GM12878 (cell line): Measurements from ENCODE around the gene SNAPC4. TPM values are rescaled to one million over a fixed set of nuclear protein-coding genes. Genes with fewer than 3 reads are reported as not detected.
A peak's percentile ranks its signal among the peaks of the same experiment; 100 is the strongest.

ENCODE experiments used
- ATF7 ChIP-seq: fragments of 450-650 bp; IDR thresholded peaks from 2 replicates; pipeline ENCODE4 v1.6.1; 2016; ENCODE audit warnings: low read depth, mild to moderate bottlenecking
- BMI1 ChIP-seq: fragments of 450-650 bp; IDR thresholded peaks from 2 replicates; pipeline ENCODE4 v1.6.1; 2016; ENCODE audit warnings: mild to moderate bottlenecking, moderate library complexity, borderline replicate concordance
- CHD4 ChIP-seq: fragments of 200-600 bp; sonication (generic); IDR thresholded peaks from 2 replicates; pipeline ENCODE4 v1.6.1; 2016; ENCODE audit warnings: mild to moderate bottlenecking
- HCFC1 ChIP-seq: fragments of 150-350 bp; IDR thresholded peaks from 2 replicates; pipeline ENCODE4 v1.6.1; 2014; ENCODE audit warnings: low read length
- NBN ChIP-seq: fragments of 450-650 bp; IDR thresholded peaks from 2 replicates; pipeline ENCODE4 v1.6.1; 2016
- NFXL1 ChIP-seq: fragments of 450-650 bp; IDR thresholded peaks from 2 replicates; pipeline ENCODE4 v1.6.1; 2017; ENCODE audit warnings: antibody characterized with exemption, mild to moderate bottlenecking, borderline replicate concordance
- PML ChIP-seq: IDR thresholded peaks from 2 replicates; pipeline ENCODE4 v1.6.1; 2012; ENCODE audit warnings: low read length, inconsistent platforms
- RBBP5 ChIP-seq: fragments of 200-600 bp; sonication (generic); conservative IDR thresholded peaks from 2 replicates; pipeline ENCODE4 v1.6.1; 2016
- RUNX3 ChIP-seq: IDR thresholded peaks from 2 replicates; pipeline ENCODE4 v1.6.1; 2012; ENCODE audit warnings: low read length, inconsistent platforms
- SP1 ChIP-seq: IDR thresholded peaks from one replicate; pipeline ENCODE4 v1.6.1; 2011; ENCODE audit warnings: low read depth, low read length
- SRF ChIP-seq, 2 experiments: IDR thresholded peaks; 2 replicates each; pipeline ENCODE4 v1.6.1; 2011; ENCODE audit warnings: low read depth in 2 of 2, low read length in 2 of 2, mild to moderate bottlenecking in 1 of 2, moderate library complexity in 1 of 2
- polyA plus RNA-seq, 11 experiments: library from polyadenylated mRNA; depleted of rRNA in 4 of 11; unstranded in 6 of 11; stranded (reverse) in 5 of 11; fragments of >200 nt; fragmentation: Nextera tagmentation in 4 of 11; fragmentation: Illumina TruSeq in 1 of 11; extraction: Ambion mirVana in 4 of 11; extraction: Trizol in 1 of 11; gene quantifications; 1 replicate in 1 of 11; 2 replicates in 10 of 11; pipeline versions ENCODE4 v1.2.1 to v1.2.3, GENCODE V29; 2011 to 2016; ENCODE audit warnings: inconsistent platforms in 2 of 11, missing spikeins in 2 of 11, low read depth in 1 of 11
- total RNA-seq, 4 experiments: library from RNA; depleted of rRNA in 3 of 4; stranded (reverse); fragments of >200 nt in 3 of 4; fragmentation: Illumina TruSeq in 1 of 4; extraction: Trizol in 1 of 4; gene quantifications; 2 replicates each; pipeline versions ENCODE4 v1.2.1 to v1.2.3, GENCODE V29; 2013 to 2021
- TF ChIP-seq, protein P1 (sequence below): fragments of 450-650 bp; IDR thresholded peaks from 2 replicates; pipeline ENCODE4 v1.6.1; 2017; ENCODE audit warnings: mild to moderate bottlenecking, moderate library complexity
- TF ChIP-seq, protein P2 (sequence below): IDR thresholded peaks from 2 replicates; pipeline ENCODE4 v1.6.1; 2011; ENCODE audit warnings: low read depth, low read length, improper control_type of control experiment, borderline replicate concordance
- TF ChIP-seq, protein P3 (sequence below): fragments of 450-650 bp; IDR thresholded peaks from 2 replicates; pipeline ENCODE4 v1.6.1; 2017; ENCODE audit warnings: antibody characterized with exemption, mild to moderate bottlenecking, moderate library complexity
- TF ChIP-seq, protein P4 (sequence below): IDR thresholded peaks from 2 replicates; pipeline ENCODE4 v1.6.1; 2012; ENCODE audit warnings: mild to moderate bottlenecking, low read depth, low read length

Gene SNAPC4
- total and polyA plus RNA-seq, 10 of the 15 experiments (the other 5 are each of a cell fraction or from before 2014, with no cell fraction given): 0.42 to 19.8 (median 7.0) TPM

DNA sequence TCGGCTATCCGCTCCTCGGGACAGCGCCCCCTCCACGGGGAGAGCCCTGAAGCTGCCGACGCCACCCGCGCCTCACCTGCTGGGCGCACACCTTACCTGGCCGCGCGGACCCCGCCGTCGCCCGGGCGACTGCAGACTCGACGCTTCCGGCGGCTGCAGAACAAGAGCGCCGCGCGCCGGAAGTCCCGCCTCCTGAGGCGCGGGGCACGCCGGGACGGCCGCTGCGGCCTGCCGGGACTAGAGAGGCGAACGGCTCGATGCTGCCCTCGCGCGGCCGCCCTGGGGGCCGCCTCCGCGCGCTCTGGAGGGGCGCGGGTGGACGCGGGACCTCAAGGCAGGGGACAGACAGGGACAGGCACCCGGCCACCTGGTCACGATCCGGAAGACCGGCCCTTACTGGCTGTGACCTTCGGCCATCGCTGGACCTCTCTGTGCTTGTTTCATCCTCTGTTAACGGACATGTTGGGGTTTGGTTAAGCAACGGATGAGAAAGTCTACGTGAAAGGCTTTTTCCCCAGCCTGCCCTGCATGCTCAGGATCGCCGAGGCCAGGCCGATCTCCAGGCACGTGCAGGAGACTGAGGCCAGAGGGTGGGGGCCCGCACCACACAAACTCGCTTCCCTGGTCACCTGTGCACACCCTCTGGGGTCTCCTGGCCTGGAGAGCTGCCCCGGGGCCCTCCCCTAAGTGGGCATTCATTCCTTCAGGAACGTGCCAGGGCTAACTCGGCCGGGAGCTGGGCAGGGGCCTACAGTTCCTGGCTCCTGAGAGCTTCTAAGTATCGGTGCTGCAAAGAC is at the start of gene SNAPC4 (continued):
- TF ChIP-seq, protein P1, sequence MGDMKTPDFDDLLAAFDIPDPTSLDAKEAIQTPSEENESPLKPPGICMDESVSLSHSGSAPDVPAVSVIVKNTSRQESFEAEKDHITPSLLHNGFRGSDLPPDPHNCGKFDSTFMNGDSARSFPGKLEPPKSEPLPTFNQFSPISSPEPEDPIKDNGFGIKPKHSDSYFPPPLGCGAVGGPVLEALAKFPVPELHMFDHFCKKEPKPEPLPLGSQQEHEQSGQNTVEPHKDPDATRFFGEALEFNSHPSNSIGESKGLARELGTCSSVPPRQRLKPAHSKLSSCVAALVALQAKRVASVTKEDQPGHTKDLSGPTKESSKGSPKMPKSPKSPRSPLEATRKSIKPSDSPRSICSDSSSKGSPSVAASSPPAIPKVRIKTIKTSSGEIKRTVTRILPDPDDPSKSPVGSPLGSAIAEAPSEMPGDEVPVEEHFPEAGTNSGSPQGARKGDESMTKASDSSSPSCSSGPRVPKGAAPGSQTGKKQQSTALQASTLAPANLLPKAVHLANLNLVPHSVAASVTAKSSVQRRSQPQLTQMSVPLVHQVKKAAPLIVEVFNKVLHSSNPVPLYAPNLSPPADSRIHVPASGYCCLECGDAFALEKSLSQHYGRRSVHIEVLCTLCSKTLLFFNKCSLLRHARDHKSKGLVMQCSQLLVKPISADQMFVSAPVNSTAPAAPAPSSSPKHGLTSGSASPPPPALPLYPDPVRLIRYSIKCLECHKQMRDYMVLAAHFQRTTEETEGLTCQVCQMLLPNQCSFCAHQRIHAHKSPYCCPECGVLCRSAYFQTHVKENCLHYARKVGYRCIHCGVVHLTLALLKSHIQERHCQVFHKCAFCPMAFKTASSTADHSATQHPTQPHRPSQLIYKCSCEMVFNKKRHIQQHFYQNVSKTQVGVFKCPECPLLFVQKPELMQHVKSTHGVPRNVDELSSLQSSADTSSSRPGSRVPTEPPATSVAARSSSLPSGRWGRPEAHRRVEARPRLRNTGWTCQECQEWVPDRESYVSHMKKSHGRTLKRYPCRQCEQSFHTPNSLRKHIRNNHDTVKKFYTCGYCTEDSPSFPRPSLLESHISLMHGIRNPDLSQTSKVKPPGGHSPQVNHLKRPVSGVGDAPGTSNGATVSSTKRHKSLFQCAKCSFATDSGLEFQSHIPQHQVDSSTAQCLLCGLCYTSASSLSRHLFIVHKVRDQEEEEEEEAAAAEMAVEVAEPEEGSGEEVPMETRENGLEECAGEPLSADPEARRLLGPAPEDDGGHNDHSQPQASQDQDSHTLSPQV: peak; percentile 87
- peak; percentile 72 for TF ChIP-seq HCFC1
- TF ChIP-seq PML: no peak
- TF ChIP-seq NFXL1: 0 out of 2 replicates have a peak, but pooled peaks have one; percentile 16
- TF ChIP-seq, protein P2, sequence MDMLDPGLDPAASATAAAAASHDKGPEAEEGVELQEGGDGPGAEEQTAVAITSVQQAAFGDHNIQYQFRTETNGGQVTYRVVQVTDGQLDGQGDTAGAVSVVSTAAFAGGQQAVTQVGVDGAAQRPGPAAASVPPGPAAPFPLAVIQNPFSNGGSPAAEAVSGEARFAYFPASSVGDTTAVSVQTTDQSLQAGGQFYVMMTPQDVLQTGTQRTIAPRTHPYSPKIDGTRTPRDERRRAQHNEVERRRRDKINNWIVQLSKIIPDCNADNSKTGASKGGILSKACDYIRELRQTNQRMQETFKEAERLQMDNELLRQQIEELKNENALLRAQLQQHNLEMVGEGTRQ: no peak
- TF ChIP-seq, protein P3, sequence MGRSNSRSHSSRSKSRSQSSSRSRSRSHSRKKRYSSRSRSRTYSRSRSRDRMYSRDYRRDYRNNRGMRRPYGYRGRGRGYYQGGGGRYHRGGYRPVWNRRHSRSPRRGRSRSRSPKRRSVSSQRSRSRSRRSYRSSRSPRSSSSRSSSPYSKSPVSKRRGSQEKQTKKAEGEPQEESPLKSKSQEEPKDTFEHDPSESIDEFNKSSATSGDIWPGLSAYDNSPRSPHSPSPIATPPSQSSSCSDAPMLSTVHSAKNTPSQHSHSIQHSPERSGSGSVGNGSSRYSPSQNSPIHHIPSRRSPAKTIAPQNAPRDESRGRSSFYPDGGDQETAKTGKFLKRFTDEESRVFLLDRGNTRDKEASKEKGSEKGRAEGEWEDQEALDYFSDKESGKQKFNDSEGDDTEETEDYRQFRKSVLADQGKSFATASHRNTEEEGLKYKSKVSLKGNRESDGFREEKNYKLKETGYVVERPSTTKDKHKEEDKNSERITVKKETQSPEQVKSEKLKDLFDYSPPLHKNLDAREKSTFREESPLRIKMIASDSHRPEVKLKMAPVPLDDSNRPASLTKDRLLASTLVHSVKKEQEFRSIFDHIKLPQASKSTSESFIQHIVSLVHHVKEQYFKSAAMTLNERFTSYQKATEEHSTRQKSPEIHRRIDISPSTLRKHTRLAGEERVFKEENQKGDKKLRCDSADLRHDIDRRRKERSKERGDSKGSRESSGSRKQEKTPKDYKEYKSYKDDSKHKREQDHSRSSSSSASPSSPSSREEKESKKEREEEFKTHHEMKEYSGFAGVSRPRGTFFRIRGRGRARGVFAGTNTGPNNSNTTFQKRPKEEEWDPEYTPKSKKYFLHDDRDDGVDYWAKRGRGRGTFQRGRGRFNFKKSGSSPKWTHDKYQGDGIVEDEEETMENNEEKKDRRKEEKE: 0 out of 2 replicates have a peak, but pooled peaks have one; percentile 2
- TF ChIP-seq SP1: peak; percentile 48
- no peak for TF ChIP-seq CHD4
- 0 out of 4 replicates have a peak, but pooled peaks have one; percentile 13 to 43 for TF ChIP-seq SRF (IDR thresholded peaks at IDR 0.05; ENCODE audit: low read depth in 2 of 2, low read length in 2 of 2)
- TF ChIP-seq ATF7: no peak
- TF ChIP-seq NBN: no peak
- TF ChIP-seq BMI1: peak; percentile 61; the same call in 1 of the 2 replicates
- peak; percentile 48; the same call in 1 of the 2 replicates for TF ChIP-seq RUNX3
- TF ChIP-seq, protein P4, sequence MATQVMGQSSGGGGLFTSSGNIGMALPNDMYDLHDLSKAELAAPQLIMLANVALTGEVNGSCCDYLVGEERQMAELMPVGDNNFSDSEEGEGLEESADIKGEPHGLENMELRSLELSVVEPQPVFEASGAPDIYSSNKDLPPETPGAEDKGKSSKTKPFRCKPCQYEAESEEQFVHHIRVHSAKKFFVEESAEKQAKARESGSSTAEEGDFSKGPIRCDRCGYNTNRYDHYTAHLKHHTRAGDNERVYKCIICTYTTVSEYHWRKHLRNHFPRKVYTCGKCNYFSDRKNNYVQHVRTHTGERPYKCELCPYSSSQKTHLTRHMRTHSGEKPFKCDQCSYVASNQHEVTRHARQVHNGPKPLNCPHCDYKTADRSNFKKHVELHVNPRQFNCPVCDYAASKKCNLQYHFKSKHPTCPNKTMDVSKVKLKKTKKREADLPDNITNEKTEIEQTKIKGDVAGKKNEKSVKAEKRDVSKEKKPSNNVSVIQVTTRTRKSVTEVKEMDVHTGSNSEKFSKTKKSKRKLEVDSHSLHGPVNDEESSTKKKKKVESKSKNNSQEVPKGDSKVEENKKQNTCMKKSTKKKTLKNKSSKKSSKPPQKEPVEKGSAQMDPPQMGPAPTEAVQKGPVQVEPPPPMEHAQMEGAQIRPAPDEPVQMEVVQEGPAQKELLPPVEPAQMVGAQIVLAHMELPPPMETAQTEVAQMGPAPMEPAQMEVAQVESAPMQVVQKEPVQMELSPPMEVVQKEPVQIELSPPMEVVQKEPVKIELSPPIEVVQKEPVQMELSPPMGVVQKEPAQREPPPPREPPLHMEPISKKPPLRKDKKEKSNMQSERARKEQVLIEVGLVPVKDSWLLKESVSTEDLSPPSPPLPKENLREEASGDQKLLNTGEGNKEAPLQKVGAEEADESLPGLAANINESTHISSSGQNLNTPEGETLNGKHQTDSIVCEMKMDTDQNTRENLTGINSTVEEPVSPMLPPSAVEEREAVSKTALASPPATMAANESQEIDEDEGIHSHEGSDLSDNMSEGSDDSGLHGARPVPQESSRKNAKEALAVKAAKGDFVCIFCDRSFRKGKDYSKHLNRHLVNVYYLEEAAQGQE: no peak
- TF ChIP-seq RBBP5: no peak
